Progenitor cell of endocrine pancreas (in vitro differentiated cells): ENCODE results near the gene MADD. TPM values are rescaled to one million over a fixed set of nuclear protein-coding genes. Genes with fewer than 3 reads are reported as not detected.

Experiments
- DNase-seq: peaks from one replicate; pipeline ENCODE4 v3.0.0; 2021; ENCODE audit warnings: low spot score; ENCODE audit not compliant: unreplicated experiment
- H3K27ac Mint-ChIP-seq: 2 replicates; pipeline ENCODE4 v1.8.0; 2021; ENCODE audit warnings: mild to moderate bottlenecking, moderate library complexity, mixed read lengths
- H3K27me3 Mint-ChIP-seq: 2 replicates; pipeline ENCODE4 v1.8.0; 2021; ENCODE audit warnings: mixed read lengths
- H3K36me3 Mint-ChIP-seq: 2 replicates; pipeline ENCODE4 v1.8.0; 2022; ENCODE audit warnings: mixed read lengths; ENCODE audit not compliant: insufficient read depth
- H3K4me1 Mint-ChIP-seq: 2 replicates; pipeline ENCODE4 v1.8.0; 2021; ENCODE audit warnings: low read depth, mixed read lengths
- H3K4me3 Mint-ChIP-seq: 2 replicates; pipeline ENCODE4 v1.8.0; 2021; ENCODE audit warnings: low read depth, mild to moderate bottlenecking, moderate library complexity, mixed read lengths
- H3K9me3 Mint-ChIP-seq: 2 replicates; pipeline ENCODE4 v1.8.0; 2021; ENCODE audit warnings: low read depth, mixed read lengths
- total RNA-seq: library from RNA; stranded (reverse); gene quantifications from 2 replicates; pipeline ENCODE4 v1.2.1, GENCODE V29; 2021
- TF ChIP-seq, protein P1 (sequence below): fragments of 200-600 bp; sonication (generic); IDR thresholded peaks from one replicate; pipeline ENCODE4 v1.5.0; 2021; ENCODE audit warnings: antibody characterized with exemption, mild to moderate bottlenecking; ENCODE audit not compliant: unreplicated experiment

MADD gene
- total RNA-seq, 1 donor from 2014 or later = 66.5 TPM

DNA sequence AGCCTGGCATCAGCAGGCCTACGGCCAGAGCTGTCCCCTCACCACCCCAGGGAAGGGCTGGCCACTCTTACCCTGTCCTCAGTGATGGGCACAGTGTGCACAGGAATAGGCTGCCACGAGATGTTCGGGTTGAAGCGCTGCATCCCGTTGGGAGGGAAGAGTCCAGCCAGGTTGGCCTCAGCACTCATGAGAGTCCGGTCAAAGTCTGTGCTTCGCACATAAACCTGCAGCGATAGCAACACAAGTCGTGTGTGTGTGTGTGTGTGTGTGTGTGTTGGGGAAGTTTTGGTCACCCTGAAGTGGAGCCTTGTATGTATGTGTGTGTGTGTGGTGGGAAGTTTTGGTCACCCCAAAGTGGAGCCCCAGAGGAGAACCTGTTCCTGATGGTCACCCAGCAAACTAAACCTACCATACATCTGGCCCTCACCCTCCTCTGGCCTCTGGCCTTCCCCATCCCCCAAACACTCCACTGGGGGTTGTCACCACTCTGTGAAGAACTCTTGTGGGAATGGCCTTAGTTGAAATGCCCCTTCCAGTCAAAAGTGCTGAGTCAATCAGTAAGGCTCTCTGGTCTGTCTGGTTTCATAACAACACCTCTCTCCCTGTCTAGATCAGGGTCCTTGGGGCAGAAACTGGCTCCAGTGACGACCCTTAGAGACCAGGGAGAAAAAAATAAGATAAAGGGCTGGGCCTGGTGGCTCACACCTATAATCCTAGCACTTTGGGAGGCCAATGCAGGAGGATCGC lies 24.1 kb upstream of the MADD start:
- Mint-ChIP-seq H3K4me3 (no peak overlapping the region), H3K9me3 (no peaks in the 10 kb centered on the region), H3K4me1 (peaks cover 11% of the 10 kb centered on the region), H3K36me3 (peaks cover 19% of the 10 kb centered on the region), H3K27ac (no peak overlapping the region), H3K27me3 (no peaks in the 10 kb centered on the region)
- TF ChIP-seq, protein P1, sequence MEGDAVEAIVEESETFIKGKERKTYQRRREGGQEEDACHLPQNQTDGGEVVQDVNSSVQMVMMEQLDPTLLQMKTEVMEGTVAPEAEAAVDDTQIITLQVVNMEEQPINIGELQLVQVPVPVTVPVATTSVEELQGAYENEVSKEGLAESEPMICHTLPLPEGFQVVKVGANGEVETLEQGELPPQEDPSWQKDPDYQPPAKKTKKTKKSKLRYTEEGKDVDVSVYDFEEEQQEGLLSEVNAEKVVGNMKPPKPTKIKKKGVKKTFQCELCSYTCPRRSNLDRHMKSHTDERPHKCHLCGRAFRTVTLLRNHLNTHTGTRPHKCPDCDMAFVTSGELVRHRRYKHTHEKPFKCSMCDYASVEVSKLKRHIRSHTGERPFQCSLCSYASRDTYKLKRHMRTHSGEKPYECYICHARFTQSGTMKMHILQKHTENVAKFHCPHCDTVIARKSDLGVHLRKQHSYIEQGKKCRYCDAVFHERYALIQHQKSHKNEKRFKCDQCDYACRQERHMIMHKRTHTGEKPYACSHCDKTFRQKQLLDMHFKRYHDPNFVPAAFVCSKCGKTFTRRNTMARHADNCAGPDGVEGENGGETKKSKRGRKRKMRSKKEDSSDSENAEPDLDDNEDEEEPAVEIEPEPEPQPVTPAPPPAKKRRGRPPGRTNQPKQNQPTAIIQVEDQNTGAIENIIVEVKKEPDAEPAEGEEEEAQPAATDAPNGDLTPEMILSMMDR = no peak
- DNase-seq = no peak

DNA sequence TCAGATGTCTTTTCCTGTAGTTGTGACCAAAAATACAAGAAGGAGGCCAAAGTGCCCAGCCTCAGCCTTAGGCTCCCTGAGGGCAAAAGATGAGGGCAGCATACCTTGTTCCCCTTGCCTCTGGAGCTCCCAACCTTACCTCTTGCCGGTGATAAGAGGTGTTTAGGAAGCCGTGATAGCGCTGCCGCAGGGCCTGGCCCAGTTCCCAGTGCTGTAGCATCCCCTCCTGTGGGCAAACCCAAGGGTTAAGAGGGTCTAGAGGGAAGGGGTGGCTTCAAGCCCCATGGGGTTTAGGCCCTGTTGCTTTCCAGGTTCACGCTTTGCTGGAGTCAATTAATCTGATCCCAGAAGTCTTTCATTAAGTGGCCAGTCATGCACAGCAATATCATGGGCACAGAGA lies 22.4 kb upstream of the MADD start:
- Mint-ChIP-seq H3K36me3 (peaks cover 6% of the 10 kb centered on the region), H3K4me1 (peaks cover 11% of the 10 kb centered on the region), H3K4me3 (peak overlapping the region; percentile 99), H3K27me3 (no peaks in the 10 kb centered on the region), H3K9me3 (no peaks in the 10 kb centered on the region), H3K27ac (no peak overlapping the region)
- TF ChIP-seq, protein P1 = no peak
- no peak for DNase-seq

DNA sequence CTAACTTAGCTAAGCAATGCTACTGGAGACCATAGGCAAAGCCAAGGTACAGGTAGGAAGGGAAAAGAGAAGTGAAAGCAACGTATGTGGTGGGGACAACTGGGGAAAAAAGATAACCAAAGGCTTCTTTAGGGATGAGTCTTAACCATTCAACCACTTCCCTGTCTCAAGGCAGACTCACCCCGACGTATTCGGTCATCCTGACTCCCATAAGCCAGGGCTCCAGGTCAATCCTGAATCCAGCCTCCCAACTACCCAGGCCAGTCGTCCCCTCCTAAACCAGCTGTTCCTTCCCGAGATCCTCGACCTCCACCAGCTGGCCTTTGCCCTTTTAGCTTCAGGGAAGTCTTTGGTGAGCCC lies 21.6 kb upstream of the MADD start:
- H3K9me3 Mint-ChIP-seq = no peaks in the 10 kb centered on the region
- H3K27ac Mint-ChIP-seq = peak overlapping the region; percentile 100
- H3K4me3 Mint-ChIP-seq = peak overlapping the region; percentile 99
- no peak for DNase-seq
- peaks cover 11% of the 10 kb centered on the region for H3K4me1 Mint-ChIP-seq
- H3K36me3 Mint-ChIP-seq = peaks cover 3% of the 10 kb centered on the region
- TF ChIP-seq, protein P1 = no peak
- H3K27me3 Mint-ChIP-seq = no peaks in the 10 kb centered on the region

- Mint-ChIP-seq H3K9me3 (no peaks in the 10 kb centered on the region), H3K27me3 (no peaks in the 10 kb centered on the region), H3K4me1 (peaks cover 11% of the 10 kb centered on the region), H3K27ac (peak within 1 kb of the TSS; percentile 100), H3K4me3 (peak within 1 kb of the TSS; percentile 99), H3K36me3 (peaks cover 2% of the 10 kb centered on the region)
- TF ChIP-seq, protein P1 = peak; percentile 15
- peak; percentile 78 for DNase-seq
Observed at GRCh38 chr11:47248664-47249377, 21.1 kb upstream of the MADD start, which contains the start of gene ACP2. Gene ACP2, minus strand, starts transcription at chr11:47248814. Its CDS starts 25 bp downstream, at chr11:47248789.

GRCh38 chr11:47249378-47249715 lies 20.6 kb upstream of the MADD start:
- no peaks in the 10 kb centered on the region for H3K27me3 Mint-ChIP-seq
- no peak for DNase-seq
- TF ChIP-seq, protein P1 = no peak
- no peaks in the 10 kb centered on the region for H3K9me3 Mint-ChIP-seq
- peak overlapping the region; percentile 100 for H3K27ac Mint-ChIP-seq
- peak overlapping the region; percentile 99 for H3K4me3 Mint-ChIP-seq
- peaks cover 2% of the 10 kb centered on the region for H3K36me3 Mint-ChIP-seq
- peaks cover 11% of the 10 kb centered on the region for H3K4me1 Mint-ChIP-seq
